Occipital lobe (tissue), 3 donors: Measurements from ENCODE around the gene FAM118B. TPM values are rescaled to one million over a fixed set of nuclear protein-coding genes. Genes with fewer than 3 reads are reported as not detected.
A peak's percentile ranks its signal among the peaks of the same experiment; 100 is the strongest.

Experiments
- DNase-seq: peaks from one replicate; lab custom pipeline; 2025; lab: John Stamatoyannopoulos, UW
- small RNA-seq: library from RNA; depleted of rRNA; stranded (forward); fragments of <200 nt; gene quantifications from one replicate; pipeline ENCODE3, GENCODE V24; 2014
- total RNA-seq: library from RNA; depleted of rRNA; stranded (reverse); fragments of >200 nt; gene quantifications from one replicate; pipeline ENCODE4 v1.2.3, GENCODE V29; 2014

The FAM118B gene
- total RNA-seq, 1 donor from 2014 or later = 25.4 TPM

DNA sequence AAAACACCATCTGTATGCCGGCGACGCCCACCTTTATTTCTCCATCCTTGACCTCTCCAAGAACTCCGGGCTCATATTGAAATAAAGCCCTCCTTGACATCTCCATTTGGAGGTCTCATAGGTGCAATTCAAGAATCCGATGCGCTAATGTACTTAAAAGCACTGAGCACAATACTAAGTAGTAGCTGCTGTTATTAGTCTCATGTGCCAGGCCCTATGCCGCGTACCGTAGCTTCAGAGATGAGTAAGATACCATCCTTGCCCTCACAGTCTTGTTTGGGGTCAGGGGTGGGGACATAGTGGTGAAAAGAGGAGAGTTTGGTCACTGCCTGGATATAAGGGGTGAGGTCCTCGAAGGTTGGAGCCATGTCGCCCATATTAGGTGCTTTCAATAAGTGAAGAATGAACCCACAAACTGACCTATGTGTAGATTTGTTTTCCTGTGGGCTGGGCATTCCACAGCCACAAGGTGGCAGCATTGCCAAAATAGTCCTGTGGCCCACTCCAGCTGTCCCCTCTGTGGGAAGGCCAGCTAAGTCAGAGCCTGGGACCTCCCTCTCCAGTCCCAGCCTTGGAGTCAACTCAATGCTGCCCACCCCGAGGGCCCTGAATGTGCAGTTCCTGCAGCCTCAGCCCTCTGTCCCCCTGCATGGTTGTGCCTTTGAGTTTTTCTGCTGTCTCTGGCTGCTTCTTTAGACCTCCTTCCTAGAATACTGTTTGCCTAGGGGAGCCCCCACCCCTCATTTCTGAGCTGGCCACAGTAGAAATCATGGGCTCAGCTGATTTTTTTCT is 98.8 kb downstream of the FAM118B start:
- DNase-seq = peak; percentile 56

- DNase-seq = no peak
Observed at GRCh38 chr11:126310992-126311310, 99.4 kb downstream of the FAM118B start.

GRCh38 chr11:126311401-126312291 is 100.1 kb downstream of the FAM118B start:
- no peak for DNase-seq

Small RNA genes lying within 50 kb of the gene (small RNA-seq; reads per million reads assigned to genes)
- gene AP001893.2 (not detected), gene RN7SL351P (not detected), gene RNU4-86P (not detected)

Other genes with a start within 250 kb of the FAM118B start
- gene CDON, start 148.9 kb upstream of the FAM118B start, total RNA-seq = 39.8 TPM
- gene RPUSD4, start 132 bp upstream of the FAM118B start, total RNA-seq = 37.1 TPM
- gene SRPRA, start 57.1 kb downstream of the FAM118B start, total RNA-seq = 10.5 TPM
- gene FOXRED1, start 57.4 kb downstream of the FAM118B start, total RNA-seq = 15.3 TPM
- 3.0 TPM for gene TIRAP, start 71.3 kb downstream of the FAM118B start, total RNA-seq
- 3.7 TPM for gene DCPS, start 92.3 kb downstream of the FAM118B start, total RNA-seq
- gene ST3GAL4, start 143.9 kb downstream of the FAM118B start, total RNA-seq = 15.0 TPM